Colonic mucosa (tissue), 4 donors: ENCODE data around the gene SCUBE1. TPM values are rescaled to one million over a fixed set of nuclear protein-coding genes. Genes with fewer than 3 reads are reported as not detected.

Source experiments
- DNase-seq: peaks from one replicate; pipeline ENCODE4 v3.0.0-alpha.2; 2020
- H3K27ac ChIP-seq: fragments of 200-600 bp; one replicate; pipeline ENCODE4 v1.8.0; 2021
- H3K27me3 ChIP-seq: fragments of 200-600 bp; one replicate; pipeline ENCODE4 v1.8.0; 2021
- H3K36me3 ChIP-seq: fragments of 200-600 bp; one replicate; pipeline ENCODE4 v1.8.0; 2021
- H3K4me1 ChIP-seq: fragments of 200-600 bp; one replicate; pipeline ENCODE4 v1.8.0; 2021; ENCODE audit warnings: mild to moderate bottlenecking
- H3K4me3 ChIP-seq: fragments of 200-600 bp; one replicate; pipeline ENCODE4 v1.8.0; 2021
- H3K9ac ChIP-seq, 2 donors: one replicate each; pipeline ENCODE4 v1.7.0; 2013; ENCODE audit warnings: control low read depth in 2 of 2, low read depth in 2 of 2, low read length in 2 of 2
- H3K9me3 ChIP-seq: fragments of 200-600 bp; one replicate; pipeline ENCODE4 v1.8.0; 2021
- CTCF ChIP-seq: fragments of 200-600 bp; IDR thresholded peaks from one replicate; pipeline ENCODE4 v1.8.0; 2022; ENCODE audit warnings: antibody characterized with exemption, mild to moderate bottlenecking
- intact Hi-C: fragments of 100-400 bp; cut with DNase I; formaldehyde crosslinking; loops from one replicate; pipeline ENCODE4 v1.14.1; 2022
- total RNA-seq, 2 donors: library from RNA; stranded (reverse); fragmentation: NEBNext Ultra II Directional in 1 of 2; extraction: Animal tissue kit (Norgen Biotek cat#: 25700) in 1 of 2; gene quantifications; one replicate each; pipeline ENCODE4 v1.2.1, GENCODE V29; 2021
- donor health status: healthy.
- donor health status: DM: no; HTN: no; CAD: no.
- donor health status: DM: no; HTN: no; CAD: no.

The SCUBE1 gene
- total RNA-seq, 2 donors from 2014 or later: 1.7 to 5.6 TPM

- Histone ChIP-seq H3K4me3 (no peak overlapping the region), H3K9me3 (no peaks in the 10 kb centered on the region), H3K27ac (no peak overlapping the region), H3K9ac (no peak overlapping the region), H3K36me3 (no peaks in the 10 kb centered on the region), H3K27me3 (no peaks in the 10 kb centered on the region), H3K4me1 (peaks cover 14% of the 10 kb centered on the region)
- intact Hi-C loops: no loop called here
- DNase-seq: no peak
- TF ChIP-seq CTCF: no peak
Observed at GRCh38 chr22:43155789-43156188, 187.4 kb downstream of the SCUBE1 start.

- no peak overlapping the region for H3K4me3 ChIP-seq
- H3K27me3 ChIP-seq: no peaks in the 10 kb centered on the region
- TF ChIP-seq CTCF: no peak
- no peaks in the 10 kb centered on the region for H3K36me3 ChIP-seq
- H3K4me1 ChIP-seq: peaks cover 16% of the 10 kb centered on the region
- intact Hi-C loops: no loop called here
- no peak for DNase-seq
- no peak overlapping the region for H3K27ac ChIP-seq
- no peaks in the 10 kb centered on the region for H3K9me3 ChIP-seq
- no peak overlapping the region for H3K9ac ChIP-seq
Observed at GRCh38 chr22:43154887-43155536, 188.2 kb downstream of the SCUBE1 start.

- no peak for TF ChIP-seq CTCF
Observed at GRCh38 chr22:43153899-43154298, 189.3 kb downstream of the SCUBE1 start.

GRCh38 chr22:43152357-43153071, 190.7 kb downstream of the SCUBE1 start:
- Histone ChIP-seq H3K4me3 (peak overlapping the region; percentile 83), H3K4me1 (peaks cover 5% of the 10 kb centered on the region), H3K27ac (peak overlapping the region; percentile 93), H3K9me3 (no peaks in the 10 kb centered on the region), H3K36me3 (no peaks in the 10 kb centered on the region), H3K27me3 (no peaks in the 10 kb centered on the region), H3K9ac (peak overlapping the region; percentile 97)
- intact Hi-C loops: no loop called here
- DNase-seq: peak; percentile 88
- TF ChIP-seq CTCF: no peak

More at GRCh38 chr22:43153899-43154298, 189.3 kb downstream of the SCUBE1 start:
- no peak for DNase-seq
- Histone ChIP-seq H3K4me3 (no peak overlapping the region), H3K4me1 (peaks cover 9% of the 10 kb centered on the region), H3K27ac (no peak overlapping the region), H3K36me3 (no peaks in the 10 kb centered on the region), H3K27me3 (no peaks in the 10 kb centered on the region), H3K9me3 (no peaks in the 10 kb centered on the region), H3K9ac (no peak overlapping the region)
- intact Hi-C loops: no loop called here

GRCh38 chr22:43152003-43152356, 191.2 kb downstream of the SCUBE1 start:
- Histone ChIP-seq H3K27ac (peak overlapping the region; percentile 93), H3K36me3 (no peaks in the 10 kb centered on the region), H3K27me3 (no peaks in the 10 kb centered on the region), H3K9ac (peak overlapping the region; percentile 97), H3K4me3 (peak overlapping the region; percentile 83), H3K4me1 (peaks cover 5% of the 10 kb centered on the region), H3K9me3 (no peaks in the 10 kb centered on the region)
- intact Hi-C loops: no loop called here
- TF ChIP-seq CTCF: no peak
- DNase-seq: no peak
